Loucy (cell line): ENCODE results near the gene ZC3HAV1L.

Experiments
- H2AFZ ChIP-seq: fragments of 200-600 bp; sonication (generic); 2 replicates; pipeline ENCODE4 v1.6.0; 2016; ENCODE audit warnings: antibody characterized with exemption, mild to moderate bottlenecking, low read length, moderate library complexity
- H3F3A ChIP-seq: fragments of 200-600 bp; 2 replicates; pipeline ENCODE4 v1.6.0; 2016; ENCODE audit warnings: antibody characterized with exemption, low read depth, mild to moderate bottlenecking
- H3K27me3 ChIP-seq: fragments of 200-600 bp; sonication (generic); 2 replicates; pipeline ENCODE4 v1.6.1; 2014; ENCODE audit warnings: low read length, mild to moderate bottlenecking; ENCODE audit not compliant: insufficient read depth, poor library complexity, severe bottlenecking
- H3K36me3 ChIP-seq: fragments of 200-600 bp; sonication (generic); 2 replicates; pipeline ENCODE4 v1.6.1; 2016; ENCODE audit warnings: low read length; ENCODE audit not compliant: insufficient read depth
- H3K4me1 ChIP-seq: fragments of 200-600 bp; sonication (generic); 2 replicates; pipeline ENCODE4 v1.5.1; 2014; ENCODE audit warnings: low read length, mild to moderate bottlenecking; ENCODE audit not compliant: insufficient read depth, poor library complexity, severe bottlenecking
- H3K4me2 ChIP-seq: fragments of 200-600 bp; sonication (generic); 2 replicates; pipeline ENCODE4 v1.6.0; 2014; ENCODE audit warnings: antibody characterized with exemption, low read length, low read depth, mild to moderate bottlenecking; ENCODE audit not compliant: poor library complexity, severe bottlenecking
- H3K4me3 ChIP-seq: fragments of 200-600 bp; sonication (generic); 2 replicates; pipeline ENCODE4 v1.5.1; 2014; ENCODE audit warnings: low read length, mild to moderate bottlenecking, mixed read lengths; ENCODE audit not compliant: poor library complexity, severe bottlenecking
- H3K79me2 ChIP-seq: fragments of 200-600 bp; sonication (generic); 2 replicates; pipeline ENCODE4 v1.6.1; 2014; ENCODE audit warnings: low read length; ENCODE audit not compliant: insufficient read depth
- H3K9ac ChIP-seq: fragments of 200-600 bp; sonication (generic); 2 replicates; pipeline ENCODE4 v1.6.0; 2014; ENCODE audit warnings: mild to moderate bottlenecking, low read depth, low read length, moderate library complexity; ENCODE audit not compliant: poor library complexity, severe bottlenecking
- H3K9me2 ChIP-seq: fragments of 200-600 bp; sonication (generic); replicated peaks from 2 replicates; pipeline ENCODE4 v1.6.1; 2016; ENCODE audit warnings: low read depth, low read length, mixed read lengths
- H3K9me3 ChIP-seq: fragments of 200-600 bp; sonication (generic); 2 replicates; pipeline ENCODE4 v1.6.1; 2014; ENCODE audit warnings: mild to moderate bottlenecking, antibody characterized with exemption, low read length, low read depth; ENCODE audit not compliant: insufficient read depth
- H4K20me1 ChIP-seq: fragments of 200-600 bp; sonication (generic); 2 replicates; pipeline ENCODE4 v1.6.0; 2014; ENCODE audit warnings: antibody characterized with exemption, low read length, mild to moderate bottlenecking; ENCODE audit not compliant: insufficient read depth, poor library complexity, severe bottlenecking
- EZH2phosphoT487 ChIP-seq: fragments of 200-600 bp; IDR thresholded peaks from 2 replicates; pipeline ENCODE4 v1.6.1; 2018; ENCODE audit warnings: antibody characterized with exemption, mild to moderate bottlenecking, moderate library complexity, borderline replicate concordance
- TF ChIP-seq, protein P1 (sequence below): fragments of 200-600 bp; sonication (generic); conservative IDR thresholded peaks from 2 replicates; pipeline ENCODE4 v1.5.1; 2014; ENCODE audit warnings: mild to moderate bottlenecking, antibody characterized with exemption, low read length

ZC3HAV1L gene, protein sequence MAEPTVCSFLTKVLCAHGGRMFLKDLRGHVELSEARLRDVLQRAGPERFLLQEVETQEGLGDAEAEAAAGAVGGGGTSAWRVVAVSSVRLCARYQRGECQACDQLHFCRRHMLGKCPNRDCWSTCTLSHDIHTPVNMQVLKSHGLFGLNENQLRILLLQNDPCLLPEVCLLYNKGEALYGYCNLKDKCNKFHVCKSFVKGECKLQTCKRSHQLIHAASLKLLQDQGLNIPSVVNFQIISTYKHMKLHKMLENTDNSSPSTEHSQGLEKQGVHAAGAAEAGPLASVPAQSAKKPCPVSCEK

DNA sequence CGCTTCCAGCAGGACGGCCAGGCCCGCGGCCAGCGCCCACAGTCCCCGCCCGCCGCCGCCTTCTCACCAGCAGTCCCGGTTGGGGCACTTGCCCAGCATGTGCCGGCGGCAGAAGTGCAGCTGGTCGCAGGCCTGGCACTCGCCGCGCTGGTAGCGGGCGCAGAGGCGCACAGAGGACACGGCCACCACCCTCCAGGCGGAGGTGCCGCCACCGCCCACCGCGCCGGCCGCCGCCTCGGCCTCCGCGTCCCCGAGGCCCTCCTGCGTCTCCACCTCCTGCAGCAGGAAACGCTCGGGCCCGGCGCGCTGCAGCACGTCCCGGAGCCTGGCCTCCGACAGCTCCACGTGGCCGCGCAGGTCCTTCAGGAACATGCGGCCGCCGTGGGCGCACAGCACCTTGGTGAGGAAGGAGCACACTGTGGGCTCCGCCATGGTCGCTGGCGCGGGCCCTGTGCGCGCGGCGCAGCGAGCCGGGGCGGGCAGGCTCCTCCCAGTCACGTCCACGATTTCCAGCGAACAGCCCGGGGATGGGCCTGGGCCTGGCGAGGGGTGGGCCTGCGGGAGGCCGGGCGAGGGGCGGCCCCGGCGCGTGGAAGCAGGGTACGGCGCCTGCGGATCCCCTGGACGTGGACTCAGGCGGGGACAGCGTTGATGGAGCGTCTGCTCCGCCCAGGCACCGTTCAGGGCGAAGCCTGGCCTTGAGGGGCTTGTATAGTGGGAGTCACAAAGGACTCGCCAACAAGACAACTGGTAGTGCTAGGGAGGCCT lies at the start of gene ZC3HAV1L:
ZC3HAV1L (minus strand) TSS at position 457 of the 768 bp plus-strand sequence; CDS start at position 432, 25 bp downstream.
- Histone ChIP-seq H3K9me2 (no peaks in the 10 kb centered on the region), H4K20me1 (peaks cover 12% of the 10 kb centered on the region), H3K36me3 (no peaks in the 10 kb centered on the region), H3F3A (no peaks in the 10 kb centered on the region), H3K4me1 (peaks cover 27% of the 10 kb centered on the region), H3K4me3 (peak within 1 kb of the TSS; percentile 85), H2AFZ (peak within 1 kb of the TSS; percentile 87), H3K79me2 (peaks cover 52% of the 10 kb centered on the region), H3K9ac (peak within 1 kb of the TSS; percentile 84), H3K9me3 (no peaks in the 10 kb centered on the region), H3K4me2 (peak within 1 kb of the TSS; percentile 89), H3K27me3 (no peaks in the 10 kb centered on the region)
- TF ChIP-seq, protein P1, sequence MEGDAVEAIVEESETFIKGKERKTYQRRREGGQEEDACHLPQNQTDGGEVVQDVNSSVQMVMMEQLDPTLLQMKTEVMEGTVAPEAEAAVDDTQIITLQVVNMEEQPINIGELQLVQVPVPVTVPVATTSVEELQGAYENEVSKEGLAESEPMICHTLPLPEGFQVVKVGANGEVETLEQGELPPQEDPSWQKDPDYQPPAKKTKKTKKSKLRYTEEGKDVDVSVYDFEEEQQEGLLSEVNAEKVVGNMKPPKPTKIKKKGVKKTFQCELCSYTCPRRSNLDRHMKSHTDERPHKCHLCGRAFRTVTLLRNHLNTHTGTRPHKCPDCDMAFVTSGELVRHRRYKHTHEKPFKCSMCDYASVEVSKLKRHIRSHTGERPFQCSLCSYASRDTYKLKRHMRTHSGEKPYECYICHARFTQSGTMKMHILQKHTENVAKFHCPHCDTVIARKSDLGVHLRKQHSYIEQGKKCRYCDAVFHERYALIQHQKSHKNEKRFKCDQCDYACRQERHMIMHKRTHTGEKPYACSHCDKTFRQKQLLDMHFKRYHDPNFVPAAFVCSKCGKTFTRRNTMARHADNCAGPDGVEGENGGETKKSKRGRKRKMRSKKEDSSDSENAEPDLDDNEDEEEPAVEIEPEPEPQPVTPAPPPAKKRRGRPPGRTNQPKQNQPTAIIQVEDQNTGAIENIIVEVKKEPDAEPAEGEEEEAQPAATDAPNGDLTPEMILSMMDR: no peak

DNA sequence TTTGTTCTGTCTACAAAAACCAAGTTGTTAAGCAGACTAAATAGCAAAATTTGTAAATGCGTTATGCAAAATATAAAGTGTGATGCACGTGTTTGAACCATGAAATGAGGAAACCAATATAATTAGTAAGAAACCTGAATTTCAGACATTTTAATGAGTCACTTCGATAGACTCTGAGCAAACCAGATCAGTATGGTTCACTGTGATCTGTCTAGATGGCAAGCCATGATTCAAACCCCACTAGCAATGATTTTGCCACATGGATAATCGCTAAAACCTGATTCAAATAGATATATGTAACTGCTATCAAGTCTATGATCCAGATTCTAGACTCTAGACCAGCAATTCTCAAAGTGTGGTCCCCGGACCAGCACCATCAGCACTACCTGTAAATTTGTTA lies 48.9 kb upstream of the ZC3HAV1L start:
- Histone ChIP-seq H3K79me2 (peaks cover 84% of the 10 kb centered on the region), H3K27me3 (no peaks in the 10 kb centered on the region), H3K9me2 (no peaks in the 10 kb centered on the region), H2AFZ (no peak overlapping the region), H3K4me1 (no peaks in the 10 kb centered on the region), H4K20me1 (peaks cover 57% of the 10 kb centered on the region), H3K9ac (no peak overlapping the region), H3F3A (no peaks in the 10 kb centered on the region), H3K9me3 (peaks cover 6% of the 10 kb centered on the region; the same call in 1 of the 2 replicates), H3K4me2 (no peak overlapping the region), H3K36me3 (peaks cover 100% of the 10 kb centered on the region), H3K4me3 (no peak overlapping the region)
- no peak for TF ChIP-seq EZH2phosphoT487
- TF ChIP-seq, protein P1: no peak

DNA sequence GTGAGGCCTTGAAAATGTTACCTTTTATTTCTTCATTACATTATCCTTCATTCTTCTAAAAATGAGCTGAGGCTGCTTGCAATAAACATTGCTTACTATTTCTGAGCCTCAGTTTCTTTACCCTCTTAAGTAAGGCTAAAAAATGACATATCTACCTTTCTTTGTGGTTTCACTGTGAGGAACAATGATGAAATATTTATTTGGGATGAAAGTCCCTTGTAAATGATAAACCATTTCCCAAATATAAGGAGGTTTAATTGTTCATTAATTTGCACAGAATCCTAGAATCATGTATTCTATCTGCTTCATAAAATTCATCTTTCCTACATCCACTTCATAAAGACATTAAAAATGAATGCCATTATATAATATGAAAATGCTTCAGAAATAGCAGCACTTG lies 45.7 kb upstream of the ZC3HAV1L start:
- H3K79me2 ChIP-seq: peaks cover 69% of the 10 kb centered on the region
- no peak overlapping the region for H3K4me2 ChIP-seq
- H4K20me1 ChIP-seq: peaks cover 67% of the 10 kb centered on the region
- H3K36me3 ChIP-seq: peaks cover 99% of the 10 kb centered on the region
- no peak overlapping the region for H3K4me3 ChIP-seq
- TF ChIP-seq, protein P1: no peak
- TF ChIP-seq EZH2phosphoT487: no peak
- H3K9me3 ChIP-seq: no peaks in the 10 kb centered on the region; the same call in 1 of the 2 replicates
- no peaks in the 10 kb centered on the region for H3K9me2 ChIP-seq
- no peak overlapping the region for H3K9ac ChIP-seq
- no peaks in the 10 kb centered on the region for H3F3A ChIP-seq
- H3K4me1 ChIP-seq: no peaks in the 10 kb centered on the region
- no peak overlapping the region for H2AFZ ChIP-seq
- H3K27me3 ChIP-seq: no peaks in the 10 kb centered on the region
